HepG2 (cell line): ENCODE measurements around the gene FNDC3A. TPM values are rescaled to one million over a fixed set of nuclear protein-coding genes. Genes with fewer than 3 reads are reported as not detected.
A peak's percentile ranks its signal among the peaks of the same experiment; 100 is the strongest.

Experiments
- ATAC-seq: fragments of 200-7000 bp; cut with Tn5 transposase; 3 replicates; pipeline ENCODE4 v1.9.1; 2020; ENCODE audit warnings: mild to moderate bottlenecking, moderate library complexity
- BruUV-seq: library from RNA; stranded (reverse); fragments of 400-500 nt; replicated peaks from 2 replicates; lab custom pipeline; 2021; lab: Mats Ljungman, UMichigan
- CTCF ChIA-PET: fragments of 300-600 bp; formaldehyde crosslinking; extraction: SDS; loops from one replicate; lab custom pipeline; 2021; ENCODE audit warnings: low total read pairs, inconsistent platforms, low intra/inter-chr PET ratio; lab: Yijun Ruan, JAX
- POLR2A ChIA-PET: fragments of 350-600 bp; sonication (Branson Sonifier 250); formaldehyde crosslinking; loops from one replicate; lab custom pipeline; 2020; ENCODE audit warnings: antibody characterized with exemption, inconsistent platforms; lab: Yijun Ruan, JAX
- DNase-seq: peaks from one replicate; pipeline ENCODE4 v3.0.0-alpha.2; 2015; ENCODE audit warnings: low spot score
- FAIRE-seq: peaks from 3 replicates; lab custom pipeline; 2011; peaks lifted over from hg19 to GRCh38; lab: Jason Lieb, UNC
- H2AFZ ChIP-seq: one replicate; pipeline ENCODE4 v1.6.1; 2011; ENCODE audit warnings: low read length, inconsistent platforms
- H3K27ac ChIP-seq: fragments of 300-600 bp; 3 replicates; pipeline ENCODE4 v1.8.0; 2011; ENCODE audit warnings: mixed run types, mild to moderate bottlenecking, mixed read lengths, low read length, inconsistent platforms; ENCODE audit not compliant: insufficient read depth; ENCODE audit errors: extremely low read length
- H3K27me3 ChIP-seq, 2 experiments: fragments of 200-600 bp in 1 of 2; 2 replicates in 1 of 2; 3 replicates in 1 of 2; pipeline versions ENCODE4 v1.6.0 to v1.8.0; 2011; ENCODE audit warnings: low read length in 2 of 2, mild to moderate bottlenecking in 2 of 2, moderate library complexity in 2 of 2, inconsistent platforms in 1 of 2; ENCODE audit not compliant: insufficient read depth in 2 of 2, control insufficient read depth in 1 of 2
- H3K36me3 ChIP-seq, 2 experiments: fragments of 200-600 bp in 1 of 2; replicated peaks in 1 of 2; 2 replicates in 1 of 2; 3 replicates in 1 of 2; pipeline versions ENCODE4 v1.5.1 to v1.8.0; 2011; ENCODE audit warnings: low read length in 2 of 2, inconsistent platforms in 1 of 2; ENCODE audit not compliant: insufficient read depth in 2 of 2, control insufficient read depth in 1 of 2
- H3K4me1 ChIP-seq: 2 replicates; pipeline ENCODE4 v1.5.1; 2012; ENCODE audit warnings: low read length, inconsistent platforms; ENCODE audit not compliant: insufficient read depth
- H3K4me2 ChIP-seq: 2 replicates; pipeline ENCODE4 v1.6.0; 2011; ENCODE audit warnings: low read depth, low read length, inconsistent platforms
- H3K4me3 ChIP-seq, 3 experiments: fragments of 200-600 bp in 1 of 3; sonication (generic), shearing (Covaris generic) in 1 of 3; replicated peaks in 1 of 3; 2 replicates each; pipeline ENCODE4 v1.5.1; 2011 to 2016; ENCODE audit warnings: low read length in 3 of 3, inconsistent platforms in 2 of 3, low read depth in 2 of 3, mild to moderate bottlenecking in 2 of 3, control low read depth in 1 of 3, mixed read lengths in 1 of 3; ENCODE audit not compliant: insufficient read depth in 1 of 3
- H3K79me2 ChIP-seq: one replicate; pipeline ENCODE4 v1.6.1; 2011; ENCODE audit warnings: low read length, inconsistent platforms; ENCODE audit not compliant: insufficient read depth
- H3K9ac ChIP-seq: 2 replicates; pipeline ENCODE4 v1.6.0; 2011; ENCODE audit warnings: mild to moderate bottlenecking, low read depth, low read length, inconsistent platforms; ENCODE audit not compliant: insufficient read depth
- H3K9me3 ChIP-seq: 2 replicates; pipeline ENCODE4 v1.5.1; 2012; ENCODE audit warnings: mild to moderate bottlenecking, low read length
- H4K20me1 ChIP-seq: 2 replicates; pipeline ENCODE4 v1.6.0; 2011; ENCODE audit warnings: inconsistent platforms, mild to moderate bottlenecking, low read length, moderate library complexity; ENCODE audit not compliant: insufficient read depth
- ATF5 ChIP-seq: sonication (generic); formaldehyde crosslinking; IDR thresholded peaks from 2 replicates; pipeline ENCODE4 v1.4.0; 2020; ENCODE audit warnings: mild to moderate bottlenecking, low read depth, missing genetic modification reagents
- BCL6 ChIP-seq: IDR thresholded peaks from 2 replicates; pipeline ENCODE4 v1.6.1; 2016; ENCODE audit warnings: missing genetic modification reagents, missing compliant biosample characterization
- CEBPZ ChIP-seq: IDR thresholded peaks from 2 replicates; pipeline ENCODE4 v1.6.1; 2012; ENCODE audit warnings: low read length, improper control_type of control experiment
- NR2F2 ChIP-seq: IDR thresholded peaks from 2 replicates; pipeline ENCODE4 v1.6.1; 2012; ENCODE audit warnings: low read depth, inconsistent platforms, borderline replicate concordance
- RBAK ChIP-seq: sonication (generic); formaldehyde crosslinking; IDR thresholded peaks from 2 replicates; pipeline ENCODE4 v1.5.1; 2020; ENCODE audit warnings: mild to moderate bottlenecking, missing genetic modification reagents
- SMYD3 ChIP-seq: sonication (generic); formaldehyde crosslinking; IDR thresholded peaks from 2 replicates; pipeline ENCODE4 v1.8.1; 2023; ENCODE audit warnings: mild to moderate bottlenecking, missing genetic modification reagents
- YEATS4 ChIP-seq: sonication (generic); formaldehyde crosslinking; IDR thresholded peaks from 2 replicates; pipeline ENCODE4 v1.4.0; 2020; ENCODE audit warnings: missing genetic modification reagents, borderline replicate concordance
- ZBTB43 ChIP-seq: sonication (generic); formaldehyde crosslinking; conservative IDR thresholded peaks from 2 replicates; pipeline ENCODE4 v1.4.0; 2020; ENCODE audit warnings: missing genetic modification reagents
- ZBTB7B ChIP-seq: sonication (generic); formaldehyde crosslinking; IDR thresholded peaks from 2 replicates; pipeline ENCODE4 v1.4.0; 2020; ENCODE audit warnings: missing genetic modification reagents
- ZFY ChIP-seq: sonication (generic); formaldehyde crosslinking; IDR thresholded peaks from 2 replicates; pipeline ENCODE4 v1.4.0; 2020; ENCODE audit warnings: missing genetic modification reagents
- ZNF674 ChIP-seq: sonication (generic); formaldehyde crosslinking; IDR thresholded peaks from 2 replicates; pipeline ENCODE4 v1.5.0; 2020; ENCODE audit warnings: low read depth, mild to moderate bottlenecking, missing genetic modification reagents
- ZNF713 ChIP-seq: sonication (generic); formaldehyde crosslinking; IDR thresholded peaks from 2 replicates; pipeline ENCODE4 v1.4.0; 2020; ENCODE audit warnings: mild to moderate bottlenecking, missing genetic modification reagents
- ZNF766 ChIP-seq: sonication (generic); formaldehyde crosslinking; IDR thresholded peaks from 2 replicates; pipeline ENCODE4 v1.5.0; 2020; ENCODE audit warnings: missing genetic modification reagents, borderline replicate concordance
- ZNF800 ChIP-seq: sonication (generic); formaldehyde crosslinking; IDR thresholded peaks from 2 replicates; pipeline ENCODE4 v1.4.0; 2020; ENCODE audit warnings: missing genetic modification reagents
- WGBS: methylation state at CpG from one replicate; pipeline ENCODE4 v1.1.6; 2017; ENCODE audit warnings: low lambda C conversion rate; 5-methylcytosine and 5-hydroxymethylcytosine counted together
- in situ Hi-C: cut with HindIII; loops from 2 replicates; pipeline ENCODE4 v1.10.0; 2017; ENCODE audit warnings: low pct_unique_long_range_greater_than_20kb; ENCODE audit not compliant: extremely low pct_ligation_motif_present
- intact Hi-C: fragments of 100-400 bp; cut with micrococcal nuclease; formaldehyde crosslinking; loops from one replicate; pipeline ENCODE4 v1.10.0; 2022; ENCODE audit not compliant: unreplicated experiment
- polyA plus RNA-seq, 8 experiments: library from polyadenylated mRNA; depleted of rRNA in 3 of 8; stranded (reverse) in 7 of 8; unstranded in 1 of 8; fragments of >200 nt; fragmentation: Illumina TruSeq in 4 of 8; extraction: Trizol in 4 of 8; gene quantifications; 2 replicates each; pipeline versions ENCODE4 v1.2.1 to v1.2.3, GENCODE V29; 2011 to 2016; ENCODE audit warnings: low read depth in 4 of 8, missing spikeins in 1 of 8, mixed read lengths in 1 of 8; ENCODE audit not compliant: insufficient read depth in 1 of 8
- total RNA-seq, 5 experiments: library from RNA; depleted of rRNA; stranded (reverse); fragments of >200 nt; fragmentation: Illumina TruSeq; extraction: Trizol; gene quantifications; 2 replicates each; pipeline ENCODE4 v1.2.3, GENCODE V29; 2016; ENCODE audit warnings: low read depth in 1 of 5
- TF ChIP-seq, protein P1 (sequence below): sonication (generic); formaldehyde crosslinking; IDR thresholded peaks from 2 replicates; pipeline ENCODE4 v1.5.0; 2020; ENCODE audit warnings: missing genetic modification reagents, mild to moderate bottlenecking, borderline replicate concordance

The FNDC3A gene
- total and polyA plus RNA-seq, 2 of the 13 experiments (the other 11 are each of a cell fraction or from before 2014, with no cell fraction given), result 36.7 to 39.3 TPM

- peak; percentile 57; the same call in 1 of the 2 replicates for TF ChIP-seq BCL6 (CRISPR knock-in tag)
- no peak for TF ChIP-seq NR2F2
Measured at GRCh38 chr13:49113526-49114286, 138.0 kb downstream of the FNDC3A start (continued).

DNA sequence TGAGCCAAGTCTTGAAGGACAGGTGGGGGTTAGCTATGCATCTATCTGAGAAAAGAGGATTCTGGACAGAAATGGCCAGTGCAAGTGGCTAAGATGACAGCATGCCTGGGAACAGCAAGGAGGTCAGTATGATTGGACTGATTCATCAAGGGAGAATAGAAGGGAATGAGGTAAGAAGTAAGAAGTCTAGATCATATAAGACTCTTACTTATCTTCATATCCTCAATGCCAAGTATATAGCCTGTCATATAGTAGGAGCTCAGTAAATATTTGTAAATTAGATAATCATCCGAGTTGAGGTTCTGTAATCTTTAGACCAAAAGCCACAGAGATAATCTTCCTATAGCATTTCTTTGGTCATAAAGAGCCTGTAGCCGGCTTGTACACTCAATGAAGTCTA lies 141.2 kb downstream of the FNDC3A start:
- Histone ChIP-seq H3K9ac (no peak overlapping the region), H3K4me1 (peaks cover 50% of the 10 kb centered on the region), H3K4me2 (no peak overlapping the region), H3K27me3 (no peaks in the 10 kb centered on the region; a peak in 1 of 5 replicates), H3K36me3 (peaks cover 3 to 34% of the 10 kb centered on the region in 2 experiments; a peak in 4 of 5 replicates), H4K20me1 (no peaks in the 10 kb centered on the region), H3K27ac (no peak overlapping the region), H3K4me3 (no peak overlapping the region), H3K79me2 (peaks cover 18% of the 10 kb centered on the region), H2AFZ (no peak overlapping the region), H3K9me3 (no peaks in the 10 kb centered on the region)
- no peak for FAIRE-seq
- BruUV-seq, result no TSS peak
- CTCF ChIA-PET, result no interaction called here
- in situ Hi-C loops, result no loop called here
- intact Hi-C loops, result loop anchor here (10.0 kb wide), 1 partner anchor 142 kb away; the partner anchor contains the start of gene FNDC3A
- WGBS, result 87% methylated on average over 2 of the region's 2 CpGs
- no peak for ATAC-seq
- POLR2A ChIA-PET, result no interaction called here
- no peak for DNase-seq
- no peak for TF ChIP-seq ZNF766 (CRISPR knock-in tag)
- no peak for TF ChIP-seq ZNF713
- no peak for TF ChIP-seq SMYD3 (CRISPR knock-in tag)
- TF ChIP-seq ZFY, result no peak
- TF ChIP-seq ZBTB7B (CRISPR knock-in tag), result no peak
- no peak for TF ChIP-seq YEATS4
- TF ChIP-seq ZNF800 (CRISPR knock-in tag), result no peak
- no peak for TF ChIP-seq RBAK (CRISPR knock-in tag)
- no peak for TF ChIP-seq ZNF674 (CRISPR knock-in tag)
- no peak for TF ChIP-seq ZBTB43
- TF ChIP-seq, protein P1, sequence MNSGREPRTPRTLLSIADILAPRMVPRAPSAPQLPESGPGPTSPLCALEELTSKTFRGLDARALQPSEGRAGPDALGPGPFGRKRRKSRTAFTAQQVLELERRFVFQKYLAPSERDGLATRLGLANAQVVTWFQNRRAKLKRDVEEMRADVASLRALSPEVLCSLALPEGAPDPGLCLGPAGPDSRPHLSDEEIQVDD (CRISPR knock-in tag), result no peak
- no peak for TF ChIP-seq CEBPZ
- TF ChIP-seq ATF5, result no peak
